H9 (cell line): Measurements from ENCODE around the gene FREY1. TPM values are rescaled to one million over a fixed set of nuclear protein-coding genes. Genes with fewer than 3 reads are reported as not detected.

Experiments
- DNase-seq: peaks from one replicate; pipeline ENCODE4 v3.0.0-alpha.2; 2017
- H2AFZ ChIP-seq: one replicate; pipeline ENCODE4 v1.6.1; 2013; ENCODE audit warnings: mild to moderate bottlenecking, low read length, control low read depth, moderate library complexity
- H2AK5ac ChIP-seq: 2 replicates; pipeline ENCODE4 v1.6.1; 2013; ENCODE audit warnings: low read length, control low read depth, mixed read lengths; ENCODE audit not compliant: insufficient read length
- H2BK120ac ChIP-seq: one replicate; pipeline ENCODE4 v1.6.1; 2013; ENCODE audit warnings: low read depth, mild to moderate bottlenecking, low read length, control low read depth, inconsistent platforms; ENCODE audit not compliant: poor library complexity, severe bottlenecking
- H2BK12ac ChIP-seq: 2 replicates; pipeline ENCODE4 v1.6.1; 2013; ENCODE audit warnings: low read length, control low read depth, mixed read lengths, low read depth; ENCODE audit not compliant: insufficient read length
- H2BK15ac ChIP-seq: 2 replicates; pipeline ENCODE4 v1.6.1; 2013; ENCODE audit warnings: low read depth, low read length, control low read depth
- H2BK20ac ChIP-seq: one replicate; pipeline ENCODE4 v1.6.1; 2013; ENCODE audit warnings: low read depth, mild to moderate bottlenecking, low read length, control low read depth, inconsistent platforms; ENCODE audit not compliant: poor library complexity, severe bottlenecking
- H2BK5ac ChIP-seq: 2 replicates; pipeline ENCODE4 v1.6.1; 2013; ENCODE audit warnings: low read length, control low read depth, mixed read lengths; ENCODE audit not compliant: insufficient read length
- H3K14ac ChIP-seq: 2 replicates; pipeline ENCODE4 v1.6.1; 2013; ENCODE audit warnings: low read length, control low read depth; ENCODE audit not compliant: insufficient read depth
- H3K18ac ChIP-seq: 2 replicates; pipeline ENCODE4 v1.6.1; 2013; ENCODE audit warnings: low read depth, mild to moderate bottlenecking, mixed read lengths, low read length, control low read depth; ENCODE audit not compliant: insufficient read length
- H3K23ac ChIP-seq: 2 replicates; pipeline ENCODE4 v1.6.1; 2013; ENCODE audit warnings: low read length, control low read depth, mixed read lengths, low read depth; ENCODE audit not compliant: insufficient read length
- H3K23me2 ChIP-seq: 2 replicates; pipeline ENCODE4 v1.6.1; 2013; ENCODE audit warnings: low read depth, mild to moderate bottlenecking, mixed read lengths, low read length, control low read depth; ENCODE audit not compliant: insufficient read length, poor library complexity, severe bottlenecking
- H3K27ac ChIP-seq: 2 replicates; pipeline ENCODE4 v1.5.1; 2013; ENCODE audit warnings: low read length, control low read depth, mixed read lengths, low read depth; ENCODE audit not compliant: insufficient read length
- H3K27me3 ChIP-seq: 2 replicates; pipeline ENCODE4 v1.6.1; 2013; ENCODE audit warnings: low read length, control low read depth, inconsistent platforms; ENCODE audit not compliant: insufficient read depth
- H3K4ac ChIP-seq: 2 replicates; pipeline ENCODE4 v1.6.1; 2013; ENCODE audit warnings: low read depth, mild to moderate bottlenecking, control low read depth, inconsistent platforms, low read length, moderate library complexity
- H3K4me1 ChIP-seq: 2 replicates; pipeline ENCODE4 v1.6.1; 2013; ENCODE audit warnings: low read length, control low read depth, inconsistent platforms; ENCODE audit not compliant: insufficient read depth
- H3K4me2 ChIP-seq: 2 replicates; pipeline ENCODE4 v1.6.1; 2013; ENCODE audit warnings: low read length, control low read depth, mixed read lengths; ENCODE audit not compliant: insufficient read length, insufficient read depth
- H3K56ac ChIP-seq: 2 replicates; pipeline ENCODE4 v1.6.1; 2013; ENCODE audit warnings: low read depth, mild to moderate bottlenecking, mixed read lengths, low read length, control low read depth; ENCODE audit not compliant: insufficient read length
- H3K79me1 ChIP-seq: 2 replicates; pipeline ENCODE4 v1.6.1; 2013; ENCODE audit warnings: low read depth, mild to moderate bottlenecking, moderate library complexity, low read length, control low read depth, inconsistent platforms; ENCODE audit not compliant: insufficient read depth, poor library complexity, severe bottlenecking
- H3K79me2 ChIP-seq: 2 replicates; pipeline ENCODE4 v1.6.1; 2013; ENCODE audit warnings: low read length, control low read depth, inconsistent platforms; ENCODE audit not compliant: insufficient read depth
- H3K9ac ChIP-seq: 2 replicates; pipeline ENCODE4 v1.6.1; 2013; ENCODE audit warnings: low read length, control low read depth, mixed read lengths; ENCODE audit not compliant: insufficient read length; ENCODE audit errors: extremely low read depth
- H3K9me3 ChIP-seq: one replicate; pipeline ENCODE4 v1.6.1; 2013; ENCODE audit warnings: low read depth, low read length, inconsistent platforms; ENCODE audit not compliant: control insufficient read depth
- H3T11ph ChIP-seq: one replicate; pipeline ENCODE4 v1.6.1; 2013; ENCODE audit warnings: mild to moderate bottlenecking, low read length, control low read depth, inconsistent platforms
- H4K20me1 ChIP-seq: one replicate; pipeline ENCODE4 v1.6.1; 2013; ENCODE audit not compliant: control insufficient read depth, insufficient read length, insufficient read depth
- H4K5ac ChIP-seq: 2 replicates; pipeline ENCODE4 v1.6.1; 2013; ENCODE audit warnings: low read depth, mild to moderate bottlenecking, mixed read lengths, low read length, control low read depth; ENCODE audit not compliant: insufficient read length
- H4K8ac ChIP-seq: replicated peaks from 2 replicates; pipeline ENCODE4 v1.6.1; 2013; ENCODE audit warnings: low read length, control low read depth, mixed read lengths, low read depth; ENCODE audit not compliant: insufficient read length
- H4K91ac ChIP-seq: 2 replicates; pipeline ENCODE4 v1.6.1; 2013; ENCODE audit warnings: low read depth, mild to moderate bottlenecking, moderate library complexity, mixed read lengths, low read length, control low read depth; ENCODE audit not compliant: insufficient read length
- H3K27ac Mint-ChIP-seq, 3 experiments: 2 replicates in 2 of 3; 3 replicates in 1 of 3; pipeline ENCODE4 v1.8.0; 2020 to 2021; ENCODE audit warnings: mixed read lengths in 3 of 3, mild to moderate bottlenecking in 1 of 3, moderate library complexity in 1 of 3
- H3K27me3 Mint-ChIP-seq: 2 replicates; pipeline ENCODE4 v1.8.0; 2021; ENCODE audit warnings: low read depth, mild to moderate bottlenecking, moderate library complexity, mixed read lengths
- H3K36me3 Mint-ChIP-seq, 3 experiments: 2 replicates in 2 of 3; 3 replicates in 1 of 3; pipeline ENCODE4 v1.8.0; 2020 to 2021; ENCODE audit warnings: low read depth in 3 of 3, mixed read lengths in 3 of 3; ENCODE audit not compliant: insufficient read depth in 1 of 3
- H3K4me1 Mint-ChIP-seq, 2 experiments: 2 replicates each; pipeline ENCODE4 v1.8.0; 2020; ENCODE audit warnings: mixed read lengths in 2 of 2
- H3K4me3 Mint-ChIP-seq, 2 experiments: 2 replicates in 1 of 2; 3 replicates in 1 of 2; pipeline ENCODE4 v1.8.0; 2020 to 2021; ENCODE audit warnings: mild to moderate bottlenecking in 2 of 2, mixed read lengths in 2 of 2, moderate library complexity in 1 of 2
- H3K9me3 Mint-ChIP-seq, 2 experiments: 2 replicates in 1 of 2; 3 replicates in 1 of 2; pipeline ENCODE4 v1.8.0; 2020; ENCODE audit warnings: mild to moderate bottlenecking in 2 of 2, mixed read lengths in 2 of 2, moderate library complexity in 1 of 2
- CTCF ChIP-seq: fragments of 200-600 bp; sonication (generic); conservative IDR thresholded peaks from 3 replicates; pipeline ENCODE4 v1.8.0; 2021; ENCODE audit warnings: antibody characterized with exemption, mild to moderate bottlenecking
- WGBS: extraction: QIAGEN DNeasy Blood & Tissue Kit; methylation state at CpG from one replicate; pipeline ENCODE4 v1.1.7; 2013; ENCODE audit warnings: missing lambda C conversion rate, low lambda C conversion rate, mixed read lengths; ENCODE audit not compliant: insufficient read length; ENCODE audit errors: extremely low coverage; 5-methylcytosine and 5-hydroxymethylcytosine counted together
- total RNA-seq: library from RNA; stranded (reverse); gene quantifications from 2 replicates; pipeline ENCODE4 v1.2.1, GENCODE V29; 2021

Gene FREY1
- total RNA-seq, 1 experiment from 2014 or later, result 2.1 TPM

GRCh38 chr11:45926001-45926401 is 18.9 kb upstream of the FREY1 start:
- Mint-ChIP-seq H3K4me3 (no peak overlapping the region), H3K36me3 (peaks cover 22 to 56% (median 52%) of the 10 kb centered on the region in 3 experiments), H3K27ac (no peak overlapping the region), H3K27me3 (peaks cover 2% of the 10 kb centered on the region; the same call in 1 of the 2 replicates), H3K9me3 (no peaks in the 10 kb centered on the region; a peak in 1 of 5 replicates), H3K4me1 (peaks cover 16 to 20% of the 10 kb centered on the region in 2 experiments)
- H2AFZ ChIP-seq, result no peak overlapping the region
- H2BK120ac ChIP-seq, result no peak overlapping the region
- H3K23ac ChIP-seq, result no peak overlapping the region
- no peaks in the 10 kb centered on the region for H3K79me1 ChIP-seq
- no peak overlapping the region for H3K27ac ChIP-seq
- no peak overlapping the region for H3K18ac ChIP-seq
- no peaks in the 10 kb centered on the region; the same call in 1 of the 2 replicates for H3K27me3 ChIP-seq
- no CpG with 5 or more reads among the region's 12 CpGs for WGBS
- H2BK12ac ChIP-seq, result no peak overlapping the region
- H2BK20ac ChIP-seq, result no peak overlapping the region
- H4K8ac ChIP-seq, result no peak overlapping the region
- peak; percentile 24 for DNase-seq
- H2AK5ac ChIP-seq, result no peak overlapping the region
- no peaks in the 10 kb centered on the region; the same call in 1 of the 2 replicates for H3K79me2 ChIP-seq
- H3K4me2 ChIP-seq, result no peak overlapping the region
- H4K91ac ChIP-seq, result no peak overlapping the region
- peaks cover 5% of the 10 kb centered on the region for H3K23me2 ChIP-seq
- H4K20me1 ChIP-seq, result no peaks in the 10 kb centered on the region
- H4K5ac ChIP-seq, result no peak overlapping the region
- no peak overlapping the region for H3T11ph ChIP-seq
- TF ChIP-seq CTCF, result no peak
- no peak overlapping the region; the same call in 1 of the 2 replicates for H3K14ac ChIP-seq
- H3K4me1 ChIP-seq, result no peaks in the 10 kb centered on the region
- no peak overlapping the region for H3K4ac ChIP-seq
- no peak overlapping the region for H3K9ac ChIP-seq
- H2BK15ac ChIP-seq, result no peak overlapping the region
- no peak overlapping the region for H2BK5ac ChIP-seq
- no peaks in the 10 kb centered on the region for H3K9me3 ChIP-seq
- H3K56ac ChIP-seq, result no peak overlapping the region
